Kidney epithelial cell (primary cell): ENCODE measurements around the gene NR2F1. TPM values are rescaled to one million over a fixed set of nuclear protein-coding genes. Genes with fewer than 3 reads are reported as not detected.
A peak's percentile ranks its signal among the peaks of the same experiment; 100 is the strongest.

Experiments
- DNase-seq: peaks from one replicate; pipeline ENCODE4 v3.0.0-alpha.2; 2010; ENCODE audit warnings: low read depth
- H3K27me3 ChIP-seq: 2 replicates; pipeline ENCODE4 v1.6.0; 2011; ENCODE audit warnings: low read length; ENCODE audit not compliant: control insufficient read depth, insufficient read depth
- H3K36me3 ChIP-seq: 2 replicates; pipeline ENCODE4 v1.5.1; 2011; ENCODE audit warnings: low read length; ENCODE audit not compliant: control insufficient read depth, insufficient read depth
- H3K4me3 ChIP-seq: 2 replicates; pipeline ENCODE4 v1.5.1; 2011; ENCODE audit warnings: low read depth, mild to moderate bottlenecking, control low read depth, low read length
- total RNA-seq: library from RNA; depleted of rRNA; stranded (reverse); fragments of >200 nt; gene quantifications from 2 replicates; pipeline ENCODE4 v1.2.3, GENCODE V29; 2015
- TF ChIP-seq, protein P1 (sequence below): IDR thresholded peaks from 2 replicates; pipeline ENCODE4 v1.5.1; 2011; ENCODE audit warnings: mild to moderate bottlenecking, moderate library complexity, low read length, control low read depth, inconsistent platforms; ENCODE audit not compliant: insufficient read depth, poor library complexity, severe bottlenecking

NR2F1 gene
- total RNA-seq, 1 donor from 2014 or later, result 13.2 TPM

DNA sequence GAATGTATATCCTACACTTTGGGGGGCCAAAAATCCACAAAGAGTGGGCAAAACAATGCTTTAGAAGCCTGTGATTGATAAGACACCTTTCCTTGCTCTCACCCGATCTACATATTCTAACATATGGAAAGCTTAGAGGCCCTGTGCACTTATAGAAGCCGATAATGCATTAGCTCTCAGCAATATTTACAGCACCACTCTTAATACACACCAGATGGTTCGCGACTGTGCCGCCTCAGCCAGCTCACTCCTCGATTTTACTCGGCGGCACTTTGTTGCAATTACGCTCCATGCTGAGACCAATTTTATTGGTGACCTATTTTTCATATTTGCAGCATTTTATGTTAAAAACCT lies 18.8 kb downstream of the NR2F1 start:
- DNase-seq, result no peak
- TF ChIP-seq, protein P1, sequence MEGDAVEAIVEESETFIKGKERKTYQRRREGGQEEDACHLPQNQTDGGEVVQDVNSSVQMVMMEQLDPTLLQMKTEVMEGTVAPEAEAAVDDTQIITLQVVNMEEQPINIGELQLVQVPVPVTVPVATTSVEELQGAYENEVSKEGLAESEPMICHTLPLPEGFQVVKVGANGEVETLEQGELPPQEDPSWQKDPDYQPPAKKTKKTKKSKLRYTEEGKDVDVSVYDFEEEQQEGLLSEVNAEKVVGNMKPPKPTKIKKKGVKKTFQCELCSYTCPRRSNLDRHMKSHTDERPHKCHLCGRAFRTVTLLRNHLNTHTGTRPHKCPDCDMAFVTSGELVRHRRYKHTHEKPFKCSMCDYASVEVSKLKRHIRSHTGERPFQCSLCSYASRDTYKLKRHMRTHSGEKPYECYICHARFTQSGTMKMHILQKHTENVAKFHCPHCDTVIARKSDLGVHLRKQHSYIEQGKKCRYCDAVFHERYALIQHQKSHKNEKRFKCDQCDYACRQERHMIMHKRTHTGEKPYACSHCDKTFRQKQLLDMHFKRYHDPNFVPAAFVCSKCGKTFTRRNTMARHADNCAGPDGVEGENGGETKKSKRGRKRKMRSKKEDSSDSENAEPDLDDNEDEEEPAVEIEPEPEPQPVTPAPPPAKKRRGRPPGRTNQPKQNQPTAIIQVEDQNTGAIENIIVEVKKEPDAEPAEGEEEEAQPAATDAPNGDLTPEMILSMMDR, result no peak
- Histone ChIP-seq H3K27me3 (peaks cover 15% of the 10 kb centered on the region), H3K4me3 (peak overlapping the region; percentile 3), H3K36me3 (no peaks in the 10 kb centered on the region)

DNA sequence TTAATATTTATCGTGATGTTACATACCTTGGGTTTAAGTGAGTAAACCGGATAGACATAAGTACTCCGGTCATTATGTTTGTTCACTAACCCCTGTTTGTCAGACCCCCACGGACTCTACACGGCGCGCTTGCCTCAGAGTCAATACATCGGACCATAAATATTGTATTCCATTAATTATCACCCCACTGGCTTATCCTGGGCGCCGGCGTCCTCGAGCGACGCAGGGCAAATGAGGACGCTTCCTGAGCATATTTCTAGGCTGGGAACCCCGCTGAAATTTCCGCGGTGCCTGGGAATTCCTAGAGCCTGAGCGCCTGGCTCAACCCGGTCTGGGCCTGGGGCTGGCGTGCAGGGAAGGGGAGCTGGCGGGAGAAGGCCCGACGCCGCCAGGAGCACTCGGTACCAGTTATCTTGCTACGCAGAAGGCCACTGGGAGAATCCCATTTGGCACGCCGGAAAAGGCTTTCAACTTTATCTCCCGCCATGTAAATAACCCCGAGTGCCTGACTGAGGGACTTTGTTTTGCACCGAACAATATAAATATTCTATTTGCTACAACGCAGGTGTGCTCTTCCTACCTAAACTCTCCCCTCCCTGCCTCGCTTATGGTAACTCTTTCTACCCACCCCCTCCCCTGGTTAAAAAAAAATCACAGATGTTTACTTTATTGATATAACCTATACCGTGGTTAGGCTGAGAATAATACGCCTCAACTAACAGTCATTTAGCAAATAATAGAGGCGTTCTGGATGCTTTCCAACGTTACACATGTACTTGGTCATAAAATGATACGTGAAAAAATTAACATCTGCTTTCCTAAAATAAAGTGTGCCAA lies 19.4 kb downstream of the NR2F1 start:
- DNase-seq, result no peak
- TF ChIP-seq, protein P1, result no peak
- Histone ChIP-seq H3K4me3 (no peak overlapping the region), H3K36me3 (no peaks in the 10 kb centered on the region), H3K27me3 (peaks cover 15% of the 10 kb centered on the region)

DNA sequence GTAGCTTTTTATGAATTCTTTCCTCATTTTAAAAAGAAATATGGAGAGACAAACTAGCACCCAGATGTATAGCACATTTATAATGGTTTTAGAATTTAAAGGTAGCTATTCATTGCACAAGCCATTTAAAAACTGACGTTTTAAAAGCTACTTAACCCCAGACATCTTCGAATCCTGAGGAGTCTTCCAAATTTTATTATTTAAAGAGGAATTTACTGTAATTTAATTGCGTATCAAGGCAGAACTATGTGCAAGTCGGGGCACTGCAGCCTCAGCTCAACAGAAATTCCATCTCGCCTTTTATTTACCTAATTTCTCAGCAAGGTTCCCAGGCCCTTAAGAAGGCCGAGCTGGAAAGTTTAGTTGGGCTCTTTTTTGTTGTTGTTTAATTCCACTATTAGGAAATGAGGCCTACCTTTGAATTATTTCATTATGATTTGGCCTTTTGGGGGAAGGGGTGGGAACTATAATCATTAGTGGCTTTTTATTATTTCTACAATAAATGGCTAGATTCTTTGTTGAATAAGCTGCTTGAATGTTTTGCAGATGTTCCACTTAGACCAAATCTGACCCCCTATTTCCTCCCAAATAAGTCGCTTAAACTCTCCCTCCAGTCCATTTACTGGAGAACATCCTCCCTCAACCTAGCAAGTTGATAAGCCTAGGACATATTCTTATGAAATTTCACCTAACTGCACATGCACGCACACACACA lies 20.2 kb downstream of the NR2F1 start:
- H3K36me3 ChIP-seq, result no peaks in the 10 kb centered on the region
- no peak for DNase-seq
- H3K27me3 ChIP-seq, result peaks cover 17% of the 10 kb centered on the region
- H3K4me3 ChIP-seq, result no peak overlapping the region
- TF ChIP-seq, protein P1, result no peak

DNA sequence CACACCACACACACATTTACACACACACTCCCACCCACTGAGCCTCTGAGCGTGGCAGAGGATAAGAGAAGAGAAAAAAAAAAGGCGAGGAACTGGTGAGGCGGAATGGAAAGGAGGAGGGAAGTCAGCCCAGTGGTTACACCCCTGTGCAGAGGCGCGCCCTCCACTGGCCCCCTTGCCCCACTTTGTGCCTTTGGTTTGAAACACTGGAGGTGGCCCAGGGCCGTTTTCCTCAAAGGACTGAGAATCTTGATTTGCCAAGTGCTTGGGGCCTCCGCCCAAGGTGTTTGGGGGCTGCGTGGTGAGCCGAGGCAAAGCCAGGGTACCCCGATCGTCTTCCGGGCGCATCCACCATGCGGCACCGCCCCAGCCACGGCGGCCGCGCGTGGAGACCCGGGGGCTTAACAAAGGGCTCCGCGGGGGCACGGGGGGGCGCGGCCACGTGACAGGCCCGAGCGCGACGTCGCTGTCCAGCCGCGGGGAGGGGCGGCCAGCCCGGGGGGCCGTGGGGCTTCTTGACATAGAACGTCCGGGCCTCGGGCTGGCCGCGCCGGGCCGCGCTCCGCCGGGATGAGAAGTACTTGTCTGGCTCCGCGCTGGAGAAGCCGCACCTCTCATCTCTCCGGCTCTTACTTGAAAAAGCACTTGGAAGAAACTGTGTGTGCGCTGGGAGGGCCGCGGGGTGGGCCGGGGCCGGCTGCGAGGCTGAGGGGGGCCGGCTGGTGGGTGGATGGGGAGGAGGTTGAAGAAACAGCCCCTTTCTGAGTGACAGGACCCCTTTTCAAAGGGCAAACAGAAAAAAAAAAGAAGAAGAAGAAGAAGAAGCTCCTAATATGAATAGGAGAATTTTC lies 21.0 kb downstream of the NR2F1 start:
- Histone ChIP-seq H3K36me3 (no peaks in the 10 kb centered on the region), H3K4me3 (peak overlapping the region; percentile 33), H3K27me3 (peaks cover 20% of the 10 kb centered on the region)
- no peak for DNase-seq
- TF ChIP-seq, protein P1, result peak; percentile 11

DNA sequence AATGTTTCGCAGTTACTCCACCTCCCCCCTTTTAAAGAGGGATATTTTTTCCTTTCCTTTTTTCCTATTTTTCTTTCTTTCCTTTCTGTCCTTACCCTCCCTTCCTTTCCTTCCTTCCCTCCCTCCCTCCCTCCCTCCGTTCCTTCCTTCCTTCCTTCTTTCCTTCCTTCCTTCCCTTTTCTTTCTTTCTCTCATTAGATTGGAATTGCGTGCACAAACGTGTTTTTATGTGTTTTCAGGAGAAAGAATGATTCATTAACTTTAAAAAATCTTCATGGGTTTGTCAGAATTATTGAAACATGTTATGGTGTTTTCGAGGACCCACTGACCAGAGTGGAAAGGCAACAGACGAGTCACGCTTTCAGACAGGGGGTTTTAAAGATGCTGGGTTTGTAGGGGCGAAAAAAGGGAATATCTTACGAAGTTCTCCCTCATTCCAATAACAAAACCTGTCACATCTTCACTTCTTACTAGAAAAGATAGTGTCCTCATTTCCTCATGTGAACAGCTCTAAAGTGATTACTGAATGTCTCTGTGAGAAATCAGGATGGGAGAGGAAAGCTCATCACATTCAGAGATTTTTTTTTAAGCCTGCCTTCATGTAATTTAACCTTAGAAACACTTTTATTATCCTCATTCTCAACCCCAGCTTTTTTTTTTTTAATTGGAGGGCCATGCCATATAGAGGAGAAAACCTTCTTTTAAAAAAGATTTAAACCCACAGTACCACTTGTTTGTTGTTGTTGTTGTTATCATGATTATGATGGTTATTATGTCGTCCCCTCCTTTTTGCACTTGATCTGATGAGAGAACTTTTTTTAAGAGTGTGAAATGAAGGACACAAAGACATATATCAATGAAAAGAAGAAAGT lies 21.9 kb downstream of the NR2F1 start:
- peaks cover 24% of the 10 kb centered on the region for H3K27me3 ChIP-seq
- no peak overlapping the region for H3K4me3 ChIP-seq
- TF ChIP-seq, protein P1, result no peak

More for the DNA sequence above, 21.9 kb downstream of the NR2F1 start:
- H3K36me3 ChIP-seq, result no peaks in the 10 kb centered on the region
- no peak for DNase-seq
